Stimulated activated CD4-positive, alpha-beta T cell treated with anti-CD3 and anti-CD28 coated beads, Interleukin-12 subunit alpha, Interleukin-12 subunit beta, amount 100 ng/mL, for 24 hours (primary cell): ENCODE data around the gene UBE3D.

Source experiments
- DNase-seq, 2 experiments: peaks; one replicate each; pipeline ENCODE4 v3.0.0-alpha.2; 2020; ENCODE audit warnings: low read depth in 2 of 2

The UBE3D gene, protein sequence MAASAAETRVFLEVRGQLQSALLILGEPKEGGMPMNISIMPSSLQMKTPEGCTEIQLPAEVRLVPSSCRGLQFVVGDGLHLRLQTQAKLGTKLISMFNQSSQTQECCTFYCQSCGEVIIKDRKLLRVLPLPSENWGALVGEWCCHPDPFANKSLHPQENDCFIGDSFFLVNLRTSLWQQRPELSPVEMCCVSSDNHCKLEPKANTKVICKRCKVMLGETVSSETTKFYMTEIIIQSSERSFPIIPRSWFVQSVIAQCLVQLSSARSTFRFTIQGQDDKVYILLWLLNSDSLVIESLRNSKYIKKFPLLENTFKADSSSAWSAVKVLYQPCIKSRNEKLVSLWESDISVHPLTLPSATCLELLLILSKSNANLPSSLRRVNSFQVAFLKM

DNA sequence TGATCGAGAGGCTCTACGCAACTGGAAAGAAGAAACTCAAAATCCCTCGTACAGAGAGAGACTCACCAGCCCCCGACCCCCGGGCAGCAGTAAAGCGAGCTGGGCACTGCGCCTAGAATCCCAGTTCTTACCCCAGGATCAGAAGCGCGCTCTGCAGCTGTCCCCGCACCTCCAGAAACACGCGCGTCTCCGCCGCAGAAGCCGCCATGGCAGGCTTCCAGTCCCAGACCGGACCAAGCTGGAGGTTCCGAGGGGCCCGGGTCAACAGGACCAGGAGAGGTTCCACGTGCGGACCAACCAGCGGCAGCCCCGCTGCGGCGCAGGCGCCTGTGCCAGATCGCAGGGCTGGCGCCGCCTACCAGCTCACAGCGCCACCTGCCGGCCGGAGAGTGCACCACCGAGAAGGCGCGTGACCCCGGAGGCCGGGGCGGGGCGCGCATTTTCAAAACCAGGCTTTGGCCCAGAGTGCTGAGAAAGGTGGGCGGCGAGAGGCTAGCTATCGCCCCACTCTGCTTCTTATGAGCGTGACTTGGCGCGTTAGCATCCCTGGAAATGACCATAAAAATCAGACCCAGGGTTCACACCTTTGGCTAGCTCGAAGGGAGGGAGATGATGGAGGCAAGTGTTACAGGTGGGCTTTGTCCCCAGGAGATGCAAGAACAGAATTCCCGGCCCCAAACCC lies at the start of gene UBE3D:
TSS of gene UBE3D (minus strand) at position 331 of the 682 bp plus-strand sequence. CDS start at position 208, 123 bp downstream.
- DNase-seq: peak; percentile 84 to 87

DNA sequence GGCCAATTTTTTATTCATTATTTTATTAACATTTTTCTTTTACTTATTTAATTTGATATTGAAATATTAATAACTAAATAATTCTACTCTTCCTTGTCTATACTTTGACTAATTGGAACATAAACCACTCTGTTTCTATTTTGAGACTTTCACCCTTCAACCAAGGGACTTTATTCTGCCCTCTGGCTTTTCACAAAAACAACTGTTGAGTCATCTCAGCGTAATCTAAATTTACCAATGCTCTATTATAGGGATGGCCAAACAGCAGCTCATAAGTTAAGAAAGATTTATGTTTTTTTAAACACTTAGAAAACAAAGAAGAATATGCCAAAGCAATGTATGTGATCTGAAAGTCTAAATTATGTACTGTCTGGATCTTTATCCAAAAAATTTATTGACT lies 48.5 kb upstream of the UBE3D start:
- no peak for DNase-seq

DNA sequence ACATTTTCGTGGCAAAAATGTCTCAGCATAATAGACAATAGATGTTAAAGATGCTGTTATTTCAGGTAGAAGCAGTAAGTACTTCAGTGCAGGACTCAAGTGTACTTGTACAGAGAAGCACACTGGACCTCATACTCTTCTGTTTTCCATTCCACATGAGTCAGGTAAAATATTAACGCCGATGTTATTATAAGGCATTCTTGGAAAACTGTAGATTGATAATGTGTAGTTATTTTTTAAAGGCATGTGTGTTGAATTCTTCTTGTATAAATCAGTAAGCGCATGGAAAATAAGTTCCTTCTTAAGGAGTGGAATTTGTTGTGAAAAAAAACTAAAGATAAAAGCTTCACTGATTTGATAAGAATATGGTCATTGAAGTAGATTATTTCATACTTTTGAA lies 47.6 kb upstream of the UBE3D start:
- no peak for DNase-seq

DNA sequence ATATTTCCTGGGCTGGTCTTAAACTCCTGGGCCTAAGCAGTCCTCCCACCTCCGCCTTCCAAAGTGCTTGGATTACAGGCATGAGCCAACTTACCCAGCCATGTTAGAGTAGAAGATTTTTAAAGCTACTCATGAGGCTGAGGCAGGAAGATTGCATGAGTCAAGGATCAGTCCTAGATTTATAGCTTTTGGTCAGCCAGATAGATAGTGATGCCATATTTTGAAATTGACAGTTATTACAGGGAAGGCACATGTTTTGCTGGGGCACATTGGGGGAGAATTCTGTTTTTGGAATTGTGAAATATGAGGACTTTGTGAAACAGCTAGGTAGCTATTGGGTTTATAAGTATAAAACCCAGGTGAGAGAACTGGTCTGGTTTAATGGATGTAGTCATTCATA lies 42.7 kb upstream of the UBE3D start:
- no peak for DNase-seq

DNA sequence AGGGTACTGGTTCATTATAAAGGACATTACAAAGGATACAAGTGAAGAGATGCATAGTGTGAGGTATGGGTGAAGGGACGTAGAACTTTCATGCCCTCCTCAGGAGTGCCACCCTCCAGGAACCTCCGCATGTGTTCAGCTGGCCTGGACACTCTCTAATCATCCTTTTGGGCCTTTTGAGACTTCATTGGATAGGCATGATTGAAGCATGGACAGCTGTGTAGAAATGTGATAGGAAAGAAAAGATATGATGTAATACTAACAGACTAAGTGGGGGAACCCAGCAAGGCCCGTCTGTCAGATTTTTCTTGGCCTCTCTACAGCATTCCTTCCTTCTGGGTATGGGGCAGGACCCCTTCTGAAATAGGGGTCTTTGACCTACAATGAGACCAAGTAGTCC lies 32.9 kb upstream of the UBE3D start:
- DNase-seq: no peak

DNA sequence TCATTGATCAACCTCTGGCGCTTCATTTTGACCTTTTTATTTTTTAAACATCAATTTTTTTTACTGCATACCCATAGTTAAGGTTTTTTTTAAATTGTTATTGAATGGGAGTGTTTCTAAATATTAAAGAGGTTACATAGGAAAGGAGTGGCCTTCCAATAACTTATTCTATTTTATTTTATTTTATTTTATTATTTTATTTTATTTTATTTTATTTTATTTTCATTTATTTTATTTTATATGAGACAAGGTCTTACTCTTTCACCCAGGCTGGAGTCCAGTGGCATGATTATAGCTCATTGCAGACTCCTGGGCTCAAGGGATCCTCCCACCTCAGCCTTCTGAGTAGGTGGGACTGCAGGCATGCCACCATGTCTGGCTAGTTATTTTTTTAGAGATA lies 32.0 kb upstream of the UBE3D start:
- no peak for DNase-seq

DNA sequence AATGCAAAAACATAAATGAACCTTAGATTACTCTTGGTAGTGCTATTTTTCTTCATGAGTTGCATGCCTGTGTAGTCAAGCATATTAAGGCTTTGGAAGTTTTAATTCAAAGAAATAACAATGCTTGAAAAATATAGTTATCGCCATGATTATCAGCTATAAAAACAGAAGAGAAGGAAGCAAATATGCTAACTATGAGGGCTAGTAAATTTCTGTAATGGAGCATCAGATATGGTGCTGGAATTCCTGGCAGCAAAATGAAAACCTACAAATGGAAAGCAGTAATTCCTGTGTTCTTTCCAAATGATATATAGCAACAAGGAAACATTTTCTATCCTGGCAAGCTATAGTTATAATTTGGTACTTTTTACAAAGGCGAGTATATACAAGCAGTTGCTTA lies 31.6 kb upstream of the UBE3D start:
- DNase-seq: no peak

DNA sequence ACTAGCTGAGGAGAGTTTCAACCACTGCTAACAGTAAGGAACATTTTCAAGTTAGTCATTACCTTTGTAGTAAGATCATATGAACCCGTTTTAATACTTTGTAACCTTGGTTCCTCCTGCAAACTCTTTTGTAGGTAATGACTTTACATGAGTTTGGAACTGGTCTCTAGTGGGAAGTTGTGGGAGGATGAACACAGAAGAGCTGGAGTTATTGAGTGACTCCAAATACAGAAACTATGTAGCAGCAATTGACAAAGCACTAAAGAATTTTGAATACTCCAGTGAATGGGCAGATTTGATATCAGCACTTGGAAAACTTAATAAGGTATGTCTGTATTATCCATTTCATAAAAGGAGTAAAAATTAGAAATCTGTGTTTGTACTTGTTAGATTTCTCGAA lies 31.1 kb upstream of the UBE3D start:
- no peak for DNase-seq

DNA sequence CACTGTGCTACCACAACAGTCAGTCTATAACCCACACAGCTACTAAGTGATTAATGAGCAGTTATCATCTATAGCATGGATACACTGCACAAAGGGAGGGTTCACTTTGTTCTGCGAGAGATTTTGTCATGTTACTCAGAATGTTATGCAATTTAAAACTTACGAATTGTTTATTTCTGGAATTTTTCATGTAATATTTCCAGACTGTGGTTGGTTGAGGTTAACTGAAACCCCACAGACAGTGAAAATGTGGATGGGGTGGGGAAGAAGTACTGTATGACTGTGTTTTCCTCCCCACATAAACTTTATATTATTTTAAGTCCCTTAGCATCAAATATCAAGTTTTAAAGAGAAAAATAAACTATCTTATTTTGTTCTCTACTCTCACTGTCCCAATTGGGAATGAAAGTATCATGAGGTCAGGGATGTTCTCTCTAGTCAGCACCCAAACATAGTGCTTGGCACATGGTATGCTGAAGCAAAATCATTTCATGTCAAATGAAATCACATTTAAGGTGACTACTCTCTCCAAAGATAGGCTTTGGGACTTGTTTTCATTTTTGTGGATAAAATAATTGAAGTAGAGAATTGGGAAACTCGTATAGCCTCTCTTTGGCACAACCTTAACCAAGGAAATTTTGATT lies 27.2 kb upstream of the UBE3D start:
- DNase-seq: no peak

DNA sequence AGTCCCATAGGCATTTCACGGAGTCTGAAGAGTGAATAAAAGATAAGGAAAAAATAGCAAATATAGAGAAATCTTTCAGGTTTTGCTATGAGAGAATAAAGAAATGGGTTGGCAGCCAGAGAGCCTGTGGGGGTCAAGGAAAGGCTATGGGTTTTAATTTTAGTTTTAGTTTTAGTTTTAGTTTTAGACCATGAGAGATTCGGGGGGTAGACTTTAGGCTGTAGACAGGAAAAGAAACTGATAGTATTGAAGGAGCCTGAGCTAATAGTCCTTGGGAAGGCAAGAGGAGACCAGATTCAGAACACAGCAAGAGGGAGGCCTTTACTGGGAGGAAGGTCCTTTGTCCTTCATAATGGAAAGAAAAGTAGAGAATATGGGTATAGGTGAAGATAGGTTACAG lies 21.1 kb upstream of the UBE3D start:
- DNase-seq: no peak

DNA sequence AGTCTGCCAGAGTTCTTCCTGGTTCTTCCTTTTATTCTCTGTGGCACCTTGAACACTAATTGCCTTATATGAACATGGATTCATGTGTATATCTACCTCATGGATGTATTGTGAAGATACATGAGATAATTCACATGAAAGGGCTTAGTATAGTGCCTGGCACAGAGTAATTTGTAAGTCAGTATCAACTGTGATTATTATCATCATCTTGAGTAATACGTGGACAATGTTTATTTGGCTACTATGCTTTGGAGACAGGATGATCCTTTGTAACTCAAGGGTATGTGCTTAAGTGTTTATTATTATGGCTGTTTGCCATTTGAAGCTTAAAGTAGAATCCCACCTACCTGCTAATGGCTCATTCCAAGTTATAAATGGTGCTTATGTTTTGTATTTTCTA lies 17.8 kb upstream of the UBE3D start:
- DNase-seq: no peak

DNA sequence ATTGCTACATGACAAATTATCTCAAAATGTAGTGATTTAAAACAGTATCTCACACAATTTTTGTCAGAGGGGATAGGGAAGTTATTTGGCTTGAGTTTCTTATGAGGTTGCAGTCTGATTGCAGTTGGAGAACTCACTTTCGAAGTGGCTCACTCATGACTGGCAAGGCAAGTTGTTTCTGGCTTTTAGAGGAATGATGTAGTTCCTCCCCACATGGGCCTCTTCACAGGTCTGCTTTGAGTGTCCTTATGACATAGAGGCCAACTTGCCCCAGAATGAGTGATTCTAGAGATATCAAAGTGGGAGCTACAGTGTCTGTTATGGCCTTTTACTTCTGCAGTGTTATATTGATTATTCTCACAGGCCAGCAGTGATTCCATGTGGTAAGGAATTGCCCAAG lies 8.0 kb upstream of the UBE3D start:
- no peak for DNase-seq

DNA sequence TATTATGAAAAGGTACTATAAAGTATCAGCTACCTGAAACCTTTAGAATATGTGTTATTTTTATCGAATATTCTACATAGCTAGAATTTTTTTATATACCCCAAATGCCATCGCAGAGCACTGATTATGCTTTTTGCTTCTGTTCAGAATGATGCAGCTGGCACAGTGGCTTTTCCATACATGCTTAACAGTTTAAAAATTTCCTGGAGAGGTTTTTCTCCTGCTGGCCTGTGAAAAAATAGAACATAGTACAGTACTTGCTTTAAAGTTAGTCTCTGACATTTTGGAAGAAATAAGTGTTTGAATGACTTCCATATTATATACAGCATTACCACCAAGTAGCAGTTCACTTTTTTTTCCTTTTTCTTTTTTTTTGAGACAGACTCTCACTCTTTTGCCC lies 7.1 kb upstream of the UBE3D start:
- no peak for DNase-seq

DNA sequence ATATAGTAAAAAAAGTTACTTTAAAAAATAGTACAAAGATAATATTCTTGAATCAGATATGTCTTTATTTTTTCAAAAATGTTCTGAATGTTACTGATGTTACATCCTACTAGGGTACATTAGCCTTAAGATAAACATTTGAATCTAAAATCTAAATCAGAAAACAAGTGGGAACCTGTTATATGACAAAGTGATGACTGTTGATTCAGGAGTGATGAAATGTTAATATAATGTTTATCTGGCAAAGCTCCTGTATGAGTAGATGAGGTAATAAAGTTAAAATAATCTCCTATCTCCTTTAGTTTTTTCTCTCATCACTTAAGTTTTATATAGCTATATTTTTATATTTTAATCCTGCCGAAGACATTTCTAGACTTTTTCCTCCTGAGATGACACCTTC lies 6.1 kb upstream of the UBE3D start:
- DNase-seq: no peak

DNA sequence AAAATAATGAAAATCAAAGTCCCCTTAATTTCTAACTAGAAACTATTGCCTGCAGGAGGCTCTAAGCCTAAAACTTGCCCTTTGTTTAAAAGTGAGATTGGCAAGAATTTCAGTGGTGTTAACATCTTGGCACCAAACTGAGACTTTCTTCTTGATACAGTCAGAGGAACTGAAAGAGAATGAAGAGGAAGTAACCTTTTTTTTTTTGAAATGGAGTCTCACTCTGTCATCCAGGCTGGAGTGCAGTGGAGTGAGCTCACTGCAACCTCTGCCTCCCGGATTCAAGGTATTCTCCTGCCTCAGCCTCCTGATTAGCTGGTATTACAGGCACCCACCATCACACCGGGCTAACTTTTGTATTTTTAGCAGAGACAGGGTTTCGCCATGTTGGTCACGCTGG lies 5.4 kb upstream of the UBE3D start:
- DNase-seq: no peak

DNA sequence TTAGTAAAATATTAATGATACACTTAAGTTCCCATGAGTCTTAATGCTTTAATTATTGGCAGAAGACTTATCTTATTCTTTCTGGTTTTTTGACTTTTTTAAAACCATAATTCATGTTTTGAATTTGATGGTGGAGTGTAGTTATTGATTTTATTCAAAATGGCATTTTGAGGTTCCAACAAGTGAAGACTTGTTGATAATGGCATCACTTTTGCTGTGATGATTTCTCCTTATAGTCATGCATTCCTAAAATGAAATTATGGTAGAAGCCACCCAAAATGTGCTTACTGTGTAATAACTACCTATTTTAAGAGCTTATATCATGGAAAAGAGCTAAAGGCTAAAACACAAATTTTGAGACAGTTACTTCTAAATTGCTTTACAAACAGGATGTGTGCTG lies 4.0 kb upstream of the UBE3D start:
- no peak for DNase-seq

DNA sequence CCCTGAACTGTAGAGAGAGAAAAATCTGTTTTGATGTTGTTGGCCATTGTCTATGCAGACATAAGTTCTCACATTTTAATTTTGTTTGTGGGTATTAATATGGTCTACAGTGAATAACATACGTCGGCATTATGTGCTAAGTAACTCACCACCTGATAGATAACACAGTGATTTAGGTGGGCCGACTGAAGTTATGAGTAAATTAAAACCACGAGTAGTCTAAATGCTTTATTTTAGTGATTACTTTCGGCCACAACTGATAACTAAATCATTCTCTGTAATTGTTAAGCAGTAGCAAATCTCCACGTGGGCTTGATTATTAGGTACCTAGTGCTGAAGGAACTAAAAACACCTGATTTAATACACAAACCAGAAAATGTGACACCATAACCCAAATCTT lies 3.0 kb upstream of the UBE3D start:
- DNase-seq: no peak

DNA sequence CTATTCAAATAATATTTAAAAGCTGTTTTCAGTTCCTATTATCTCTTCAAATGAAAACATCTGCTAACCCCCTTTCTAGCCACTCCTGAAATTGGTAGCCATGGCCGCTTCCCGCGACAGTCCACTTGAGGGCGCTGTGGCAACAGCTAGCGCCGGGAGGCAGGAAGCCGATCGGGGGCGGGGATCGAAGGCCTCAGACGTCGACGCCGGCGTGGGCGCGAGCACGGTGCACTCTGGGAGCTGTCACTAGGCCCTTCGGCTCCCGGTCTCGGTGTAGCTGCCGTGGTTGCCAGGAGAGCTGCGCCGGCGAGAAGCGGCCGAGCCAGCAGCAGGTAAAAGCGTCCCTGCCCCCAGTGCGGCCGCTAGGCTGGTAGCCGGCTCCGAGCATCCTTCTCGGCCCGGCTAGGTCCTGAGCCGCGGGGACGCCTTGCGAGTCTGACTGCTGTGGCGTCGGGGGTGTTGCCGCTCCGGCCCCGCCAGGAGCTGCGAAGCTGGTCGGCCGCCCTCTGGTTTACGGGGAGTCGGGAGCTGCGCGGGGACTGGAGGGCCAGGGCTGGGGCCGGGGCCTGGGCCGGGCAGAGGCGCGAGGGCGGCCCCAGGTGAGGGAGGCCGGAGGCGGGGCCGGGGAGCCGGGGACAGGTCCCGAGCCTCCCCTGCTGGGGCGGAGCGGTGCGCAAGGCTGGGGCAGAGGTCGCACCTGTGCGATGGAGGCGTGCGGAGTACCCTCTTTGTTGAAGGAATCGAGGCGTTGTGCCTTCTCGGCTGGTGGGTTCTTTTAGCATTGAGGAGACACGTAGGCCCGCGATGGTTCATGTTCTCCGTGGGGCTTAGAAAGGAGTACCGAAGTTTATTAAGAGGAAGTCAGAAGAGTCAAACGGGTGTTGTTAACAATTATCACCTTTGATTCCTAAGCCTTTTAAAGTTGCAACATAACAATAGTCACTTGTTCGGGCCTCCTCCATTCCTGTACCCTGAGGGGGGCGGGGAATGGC lies 2.1 kb upstream of the UBE3D start, which contains the start of gene DOP1A:
TSS of gene DOP1A (plus strand) at position 224 of the 992 bp plus-strand sequence. CDS start 29,307 bp downstream, outside the sequence.
- DNase-seq: peak; percentile 95 to 97

DNA sequence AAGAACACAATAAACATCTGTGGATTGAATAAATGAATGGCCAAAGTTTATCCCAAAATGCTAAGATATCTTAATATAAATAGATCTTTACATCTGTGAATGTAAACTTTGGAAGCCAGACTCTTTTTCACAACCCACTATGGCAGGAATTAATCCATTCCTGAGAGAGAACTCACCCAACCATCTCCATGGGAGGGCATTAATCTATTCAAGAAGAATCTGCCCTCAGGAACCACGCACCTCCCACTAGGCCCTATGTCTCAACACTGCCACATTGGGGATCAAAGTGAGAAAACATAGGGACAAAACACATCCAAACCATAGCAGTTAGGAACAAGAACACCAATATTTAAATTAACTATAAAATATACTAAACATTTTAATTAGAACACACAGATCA lies 3.4 kb downstream of the UBE3D start:
- no peak for DNase-seq

DNA sequence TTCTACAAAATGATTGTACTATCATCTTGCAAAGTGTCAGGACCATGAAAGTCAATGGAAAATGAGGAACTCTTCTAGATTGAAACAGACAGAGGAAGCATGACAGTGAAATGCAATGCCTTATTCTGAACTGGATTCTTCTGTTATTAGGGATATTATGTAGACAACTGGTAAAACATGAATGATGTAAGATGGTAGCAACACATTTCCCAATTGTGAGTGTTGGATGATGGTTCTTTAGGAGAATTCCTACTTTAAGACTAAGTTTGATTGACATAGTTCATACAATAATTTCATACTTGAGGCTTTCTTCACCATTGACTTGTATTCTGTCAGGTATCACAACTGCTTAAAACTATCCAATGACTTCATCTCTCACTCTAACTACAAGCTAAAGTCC lies 4.5 kb downstream of the UBE3D start:
- no peak for DNase-seq

DNA sequence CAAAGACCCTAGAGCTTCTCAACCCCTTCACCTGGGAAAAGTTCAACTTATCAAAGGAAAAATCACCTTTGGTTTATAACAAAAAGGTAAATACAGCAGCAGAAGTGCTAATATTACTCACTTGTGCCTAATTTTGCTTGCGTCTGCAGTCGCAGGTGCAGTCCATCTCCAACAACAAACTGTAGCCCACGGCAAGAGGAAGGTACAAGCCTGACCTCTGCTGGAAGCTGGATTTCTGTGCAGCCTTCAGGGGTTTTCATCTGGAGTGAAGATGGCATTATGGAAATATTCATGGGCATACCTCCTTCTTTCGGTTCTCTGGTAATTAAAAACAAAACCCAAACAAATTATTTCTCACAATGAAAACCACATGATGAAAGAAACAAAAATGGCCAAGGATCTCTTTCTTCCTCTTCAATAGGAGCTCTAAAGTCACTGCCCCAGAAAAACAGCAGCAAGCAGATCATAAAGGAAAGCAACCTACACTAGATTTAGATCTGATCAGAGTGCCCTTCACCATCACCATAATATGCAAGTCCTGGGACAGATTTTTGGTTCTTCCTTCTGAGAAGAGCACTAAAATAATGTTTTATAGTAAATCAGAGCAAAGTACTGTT lies 7.8 kb downstream of the UBE3D start:
- no peak for DNase-seq
